Ectodermal cell (in vitro differentiated cells): ENCODE results near the gene ATP1A4.
A peak's percentile ranks its signal among the peaks of the same experiment; 100 is the strongest.

Experiments
- H3K27ac ChIP-seq: 2 replicates; pipeline ENCODE4 v1.7.0; 2013; ENCODE audit warnings: mild to moderate bottlenecking, low read depth, low read length; ENCODE audit not compliant: insufficient read depth, poor library complexity, severe bottlenecking
- H3K27me3 ChIP-seq: 2 replicates; pipeline ENCODE4 v1.7.0; 2013; ENCODE audit warnings: mild to moderate bottlenecking, low read length; ENCODE audit not compliant: insufficient read depth, control insufficient read depth, poor library complexity, severe bottlenecking
- H3K36me3 ChIP-seq: one replicate; pipeline ENCODE4 v1.7.0; 2013; ENCODE audit warnings: low read length; ENCODE audit not compliant: control insufficient read depth, insufficient read depth
- H3K4me1 ChIP-seq: one replicate; pipeline ENCODE4 v1.7.0; 2013; ENCODE audit warnings: low read length; ENCODE audit not compliant: control insufficient read depth, insufficient read depth
- H3K4me3 ChIP-seq: 2 replicates; pipeline ENCODE4 v1.7.0; 2013; ENCODE audit warnings: low read depth, low read length, control low read depth; ENCODE audit not compliant: insufficient read depth
- H3K9me3 ChIP-seq: 2 replicates; pipeline ENCODE4 v1.7.0; 2013; ENCODE audit warnings: mild to moderate bottlenecking, low read length, moderate library complexity; ENCODE audit not compliant: control insufficient read depth
- WGBS, 2 experiments: methylation state at CpG; one replicate each; pipeline ENCODE4 v1.1.7; 2013; ENCODE audit warnings: missing lambda C conversion rate in 2 of 2; 5-methylcytosine and 5-hydroxymethylcytosine counted together

Gene ATP1A4

GRCh38 chr1:160200786-160201185, 49.4 kb downstream of the ATP1A4 start:
- no peaks in the 10 kb centered on the region for H3K27me3 ChIP-seq
- peaks cover 11% of the 10 kb centered on the region for H3K4me1 ChIP-seq
- WGBS, 2 experiments = 85 to 92% methylated on average over 4 of the region's 4 CpGs
- H3K27ac ChIP-seq = no peak overlapping the region
- H3K4me3 ChIP-seq = no peak overlapping the region
- H3K9me3 ChIP-seq = no peaks in the 10 kb centered on the region
- H3K36me3 ChIP-seq = no peaks in the 10 kb centered on the region

DNA sequence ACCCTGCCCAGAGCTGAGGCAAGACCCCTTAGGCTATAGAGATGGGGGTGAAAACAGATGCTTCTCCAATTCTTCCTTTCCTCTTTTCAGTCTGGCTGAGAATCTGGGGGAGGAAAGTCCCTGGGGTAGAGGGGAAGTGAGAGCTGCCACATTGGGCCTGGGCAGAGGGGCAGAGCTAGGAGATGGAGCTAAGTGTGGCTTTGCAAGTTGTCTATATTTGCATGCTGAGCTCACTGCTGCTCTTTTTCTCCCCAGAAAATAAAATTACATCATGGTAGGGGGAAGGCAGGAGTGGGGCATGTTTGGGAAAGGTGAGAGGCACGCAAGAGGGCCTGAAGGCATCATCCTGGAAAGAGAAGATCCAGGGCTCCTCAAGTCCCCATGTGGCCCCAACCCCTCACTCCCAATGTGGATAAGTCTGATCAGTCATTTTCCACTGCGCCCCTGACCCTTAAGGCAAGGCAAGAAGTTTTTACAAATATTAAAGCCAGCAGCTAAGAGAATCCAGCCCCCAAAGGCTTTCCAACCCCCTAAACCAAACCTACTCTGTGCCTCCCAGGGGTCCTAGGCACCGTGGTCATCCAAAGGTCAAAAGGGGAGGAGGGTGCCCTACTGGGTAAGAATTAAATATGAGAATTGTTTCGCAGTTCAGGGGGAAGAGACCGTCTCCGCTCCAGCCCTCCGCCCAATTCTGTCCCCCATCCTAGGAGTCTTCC, 53.3 kb downstream of the ATP1A4 start:
- Histone ChIP-seq H3K9me3 (no peaks in the 10 kb centered on the region), H3K4me1 (peaks cover 42% of the 10 kb centered on the region), H3K4me3 (no peak overlapping the region), H3K27me3 (no peaks in the 10 kb centered on the region), H3K27ac (no peak overlapping the region), H3K36me3 (no peaks in the 10 kb centered on the region)
- WGBS, 2 experiments = 33 to 52% methylated on average over 3 to 7 of the region's 7 CpGs

DNA sequence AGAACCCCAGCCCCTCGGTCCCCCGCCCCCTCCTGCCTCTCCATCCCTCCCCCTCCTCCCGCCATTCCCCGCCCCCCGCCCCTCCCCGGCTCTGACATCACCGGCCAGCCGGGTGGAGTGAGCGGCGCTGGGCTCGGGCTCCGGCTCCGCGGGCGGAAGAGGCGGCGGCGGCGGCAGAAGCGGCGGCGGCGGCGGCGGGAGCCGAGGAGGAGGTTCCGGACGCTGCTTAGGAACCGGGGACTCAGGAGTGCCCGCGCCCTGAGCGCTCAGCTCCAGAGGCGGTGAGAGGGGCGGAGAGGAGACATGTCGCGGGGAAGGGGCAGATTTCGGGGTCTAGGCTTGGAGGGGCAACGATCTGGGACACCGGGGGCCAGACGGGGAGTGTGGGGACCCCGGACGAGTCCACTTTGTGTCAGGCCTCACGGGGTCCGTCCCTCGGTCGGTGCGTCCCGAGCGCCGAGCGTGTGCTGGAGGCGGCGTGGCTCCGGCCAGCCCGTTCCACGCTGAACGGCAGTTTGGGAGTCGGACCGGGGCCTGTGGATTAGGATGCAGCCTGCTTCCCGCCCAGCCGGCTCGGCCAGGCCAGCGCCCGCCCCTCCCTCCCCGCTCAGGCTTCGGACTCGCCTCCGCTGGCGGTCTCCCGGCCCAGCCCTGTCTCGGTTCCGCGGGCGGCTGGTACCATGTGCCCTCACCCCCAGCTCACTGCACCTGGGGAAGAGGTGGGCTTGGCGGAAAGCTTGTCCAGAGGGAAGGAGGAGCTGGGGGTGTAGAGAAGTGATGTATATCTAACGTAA, 54.0 kb downstream of the ATP1A4 start, which contains the start of gene PEA15:
PEA15 (plus strand) TSS at position 143 of the 794 bp plus-strand sequence. CDS start 6,161 bp downstream, outside the sequence.
- peaks cover 49% of the 10 kb centered on the region for H3K4me1 ChIP-seq
- WGBS, 2 experiments = 0% methylated on average over 71 of the region's 76 CpGs
- H3K4me3 ChIP-seq = peak within 1 kb of the TSS; percentile 93
- no peak within 1 kb of the TSS for H3K27ac ChIP-seq
- no peaks in the 10 kb centered on the region for H3K9me3 ChIP-seq
- no peaks in the 10 kb centered on the region for H3K27me3 ChIP-seq
- H3K36me3 ChIP-seq = no peaks in the 10 kb centered on the region

DNA sequence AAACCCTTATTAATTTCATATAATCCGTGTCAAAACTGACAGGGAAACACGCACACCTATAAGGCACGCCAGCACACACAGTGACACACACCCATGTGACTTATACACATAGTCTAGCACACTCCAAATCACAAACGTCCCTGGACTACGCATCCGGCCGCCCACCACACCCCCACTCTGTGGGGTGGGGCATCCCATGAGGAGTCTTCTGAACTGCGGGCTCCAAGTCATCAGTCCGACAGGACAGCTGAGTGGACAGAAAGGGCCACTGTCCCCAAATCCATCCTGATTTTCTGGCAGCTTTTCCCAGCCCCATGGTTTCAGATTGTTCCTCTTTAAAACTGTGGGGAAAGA, 54.6 kb downstream of the ATP1A4 start:
- no peaks in the 10 kb centered on the region for H3K36me3 ChIP-seq
- H3K27me3 ChIP-seq = no peaks in the 10 kb centered on the region
- peaks cover 55% of the 10 kb centered on the region for H3K4me1 ChIP-seq
- 9 to 14% methylated on average over 9 of the region's 9 CpGs for WGBS, 2 experiments
- peak overlapping the region; percentile 93 for H3K4me3 ChIP-seq
- H3K9me3 ChIP-seq = no peaks in the 10 kb centered on the region
- no peak overlapping the region for H3K27ac ChIP-seq

DNA sequence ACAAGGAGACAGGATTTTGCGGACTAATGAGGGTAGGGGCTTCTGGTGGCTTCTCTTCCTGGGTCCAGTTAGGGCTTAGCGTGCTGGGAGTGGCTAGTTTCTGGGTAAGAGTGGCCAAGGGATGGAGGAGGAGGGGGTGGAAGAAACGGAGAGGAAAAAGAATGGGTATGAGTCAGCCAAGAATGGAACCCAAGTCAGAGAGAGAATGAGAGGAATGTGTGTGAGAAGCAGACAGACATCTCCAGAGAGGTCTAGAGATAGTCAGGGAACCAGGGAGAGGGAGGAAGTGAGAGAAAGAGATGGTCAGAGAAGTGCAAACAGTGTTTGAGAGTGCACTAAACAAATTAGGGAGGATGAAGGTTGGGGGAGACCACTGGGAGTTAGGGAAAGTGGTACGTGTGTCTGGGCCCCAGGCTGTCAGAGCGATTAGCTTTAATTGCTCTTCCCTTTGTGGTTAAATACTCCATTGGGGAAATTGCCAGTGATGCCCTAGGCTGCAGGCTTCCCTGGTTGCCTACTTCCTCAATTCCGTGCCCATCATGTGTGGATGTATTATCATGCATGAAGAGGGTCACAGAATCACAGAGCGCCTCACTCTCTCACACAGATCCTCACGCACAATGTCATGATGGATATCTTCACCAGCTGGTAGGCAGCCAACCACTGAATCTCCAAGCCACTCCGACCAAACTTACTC, 55.2 kb downstream of the ATP1A4 start:
- Histone ChIP-seq H3K4me1 (peaks cover 60% of the 10 kb centered on the region), H3K27ac (no peak overlapping the region)
- 54 to 56% methylated on average over 9 of the region's 9 CpGs for WGBS, 2 experiments

GRCh38 chr1:160207118-160207650, 55.8 kb downstream of the ATP1A4 start:
- Histone ChIP-seq H3K36me3 (peaks cover 3% of the 10 kb centered on the region), H3K9me3 (no peaks in the 10 kb centered on the region), H3K4me3 (no peak overlapping the region), H3K4me1 (peaks cover 65% of the 10 kb centered on the region), H3K27ac (no peak overlapping the region), H3K27me3 (no peaks in the 10 kb centered on the region)
- WGBS, 2 experiments = 94 to 95% methylated on average over 4 of the region's 4 CpGs

More for the DNA sequence above, 55.2 kb downstream of the ATP1A4 start:
- no peaks in the 10 kb centered on the region for H3K36me3 ChIP-seq
- H3K9me3 ChIP-seq = no peaks in the 10 kb centered on the region
- H3K4me3 ChIP-seq = peak overlapping the region; percentile 93
- H3K27me3 ChIP-seq = no peaks in the 10 kb centered on the region

DNA sequence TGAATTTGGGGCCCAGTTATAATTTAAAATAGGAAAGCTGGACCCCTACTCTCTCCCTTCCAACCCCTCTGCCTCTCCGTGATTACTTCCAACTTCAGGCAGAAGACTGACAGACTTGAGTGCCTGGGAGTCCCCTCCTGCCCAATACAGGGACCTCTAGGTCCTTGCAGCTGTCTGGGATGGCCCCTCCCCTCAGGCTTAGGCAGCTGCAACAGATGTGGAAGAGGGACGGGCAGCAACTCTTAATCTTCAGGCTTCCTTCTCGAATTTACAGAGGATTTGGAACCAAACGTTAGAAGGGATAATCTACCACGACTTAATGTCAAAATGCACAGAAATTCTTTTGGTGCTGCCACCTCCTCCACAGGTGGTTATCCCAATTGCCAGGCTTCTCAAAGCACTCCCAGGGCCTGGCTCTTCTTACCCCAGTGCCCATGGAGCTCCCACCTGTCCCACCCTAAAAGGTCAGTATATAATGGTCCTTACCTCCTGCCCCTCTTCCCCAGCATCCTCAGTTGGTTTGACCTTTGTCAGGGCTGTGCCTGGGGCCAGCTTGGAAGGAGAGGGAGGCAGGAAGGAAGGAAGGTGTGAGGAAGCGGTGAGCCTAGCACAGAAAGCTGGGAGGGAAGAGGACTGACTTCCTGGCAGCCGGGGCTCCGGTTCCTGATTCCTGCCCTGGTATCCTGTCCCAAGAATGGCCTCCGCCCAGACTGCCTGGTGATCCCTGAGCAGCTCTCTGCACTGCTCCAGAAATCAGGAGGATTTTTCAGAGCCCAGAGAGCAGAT, 56.6 kb downstream of the ATP1A4 start:
- Histone ChIP-seq H3K36me3 (peaks cover 10% of the 10 kb centered on the region), H3K4me3 (no peak overlapping the region), H3K4me1 (peaks cover 65% of the 10 kb centered on the region), H3K9me3 (no peaks in the 10 kb centered on the region), H3K27ac (no peak overlapping the region), H3K27me3 (no peaks in the 10 kb centered on the region)
- 69 to 71% methylated on average over 9 of the region's 9 CpGs for WGBS, 2 experiments

GRCh38 chr1:160208557-160209320, 57.3 kb downstream of the ATP1A4 start:
- Histone ChIP-seq H3K27me3 (no peaks in the 10 kb centered on the region), H3K4me3 (no peak overlapping the region), H3K4me1 (peaks cover 65% of the 10 kb centered on the region), H3K27ac (no peak overlapping the region), H3K36me3 (peaks cover 16% of the 10 kb centered on the region), H3K9me3 (no peaks in the 10 kb centered on the region)
- WGBS, 2 experiments = 70 to 76% methylated on average over 6 of the region's 6 CpGs
